HEK293T (cell line): Measurements from ENCODE around the gene LNPEP.
A peak's percentile ranks its signal among the peaks of the same experiment; 100 is the strongest.

Source experiments
- CTCF ChIA-PET: fragments of 350-600 bp; formaldehyde crosslinking; extraction: SDS; loops from one replicate; lab custom pipeline; 2021; ENCODE audit warnings: antibody characterized with exemption, inconsistent platforms; lab: Yijun Ruan, JAX
- POLR2A ChIA-PET: fragments of 350-600 bp; formaldehyde crosslinking; extraction: SDS; loops from one replicate; lab custom pipeline; 2020; ENCODE audit warnings: antibody characterized with exemption, inconsistent platforms; lab: Yijun Ruan, JAX
- DNase-seq: peaks from one replicate; pipeline ENCODE4 v3.0.0; 2012; ENCODE audit warnings: mixed read lengths; ENCODE audit errors: extremely low spot score
- ARNT ChIP-seq: fragments of 450-650 bp; IDR thresholded peaks from 2 replicates; pipeline ENCODE4 v1.6.1; 2017; ENCODE audit warnings: mild to moderate bottlenecking
- BHLHE40 ChIP-seq: fragments of 450-650 bp; IDR thresholded peaks from 2 replicates; pipeline ENCODE4 v1.6.1; 2016; ENCODE audit warnings: mild to moderate bottlenecking, moderate library complexity, borderline replicate concordance
- CTBP1 ChIP-seq: fragments of 450-650 bp; IDR thresholded peaks from 2 replicates; pipeline ENCODE4 v1.6.1; 2016; ENCODE audit warnings: borderline replicate concordance
- ELF4 ChIP-seq: fragments of 450-650 bp; IDR thresholded peaks from 2 replicates; pipeline ENCODE4 v1.6.1; 2017; ENCODE audit warnings: antibody characterized with exemption
- FOXA1 ChIP-seq: fragments of 450-650 bp; IDR thresholded peaks from 2 replicates; pipeline ENCODE4 v1.6.1; 2016; ENCODE audit warnings: mild to moderate bottlenecking
- FOXK2 ChIP-seq: fragments of 450-650 bp; IDR thresholded peaks from 2 replicates; pipeline ENCODE4 v1.6.1; 2016; ENCODE audit warnings: mild to moderate bottlenecking
- FOXM1 ChIP-seq: fragments of 450-650 bp; IDR thresholded peaks from 2 replicates; pipeline ENCODE4 v1.6.1; 2017; ENCODE audit warnings: mild to moderate bottlenecking, borderline replicate concordance
- HDGF ChIP-seq: fragments of 450-650 bp; IDR thresholded peaks from 2 replicates; pipeline ENCODE4 v1.6.1; 2017; ENCODE audit warnings: antibody characterized with exemption, borderline replicate concordance
- L3MBTL2 ChIP-seq: fragments of 450-650 bp; conservative IDR thresholded peaks from 2 replicates; pipeline ENCODE4 v1.6.1; 2016; ENCODE audit warnings: mild to moderate bottlenecking
- LEF1 ChIP-seq: fragments of 450-650 bp; IDR thresholded peaks from 2 replicates; pipeline ENCODE4 v1.6.1; 2017; ENCODE audit warnings: mild to moderate bottlenecking, borderline replicate concordance
- NFRKB ChIP-seq: fragments of 450-650 bp; IDR thresholded peaks from 2 replicates; pipeline ENCODE4 v1.6.1; 2016; ENCODE audit warnings: mild to moderate bottlenecking, moderate library complexity
- PKNOX1 ChIP-seq: fragments of 450-650 bp; IDR thresholded peaks from 2 replicates; pipeline ENCODE4 v1.6.1; 2016
- SP1 ChIP-seq: fragments of 450-650 bp; IDR thresholded peaks from 2 replicates; pipeline ENCODE4 v1.6.1; 2017
- SUZ12 ChIP-seq: fragments of 450-650 bp; IDR thresholded peaks from 2 replicates; pipeline ENCODE4 v1.6.1; 2016; ENCODE audit warnings: mild to moderate bottlenecking
- TARDBP ChIP-seq: fragments of 450-650 bp; IDR thresholded peaks from 2 replicates; pipeline ENCODE4 v1.6.1; 2016
- ZNF384 ChIP-seq: fragments of 450-650 bp; IDR thresholded peaks from 2 replicates; pipeline ENCODE4 v1.6.1; 2016

LNPEP gene

GRCh38 chr5:96962540-96962991 is 26.7 kb downstream of the LNPEP start:
- POLR2A ChIA-PET, result no interaction called here
- TF ChIP-seq LEF1, result no peak
- TF ChIP-seq FOXK2, result no peak
- TF ChIP-seq ELF4, result no peak
- no peak for TF ChIP-seq HDGF
- TF ChIP-seq ZNF384, result no peak
- TF ChIP-seq L3MBTL2, result no peak
- TF ChIP-seq SUZ12, result no peak
- TF ChIP-seq NFRKB, result no peak
- no peak for TF ChIP-seq FOXA1
- no peak for TF ChIP-seq SP1
- TF ChIP-seq BHLHE40, result no peak
- no peak for TF ChIP-seq PKNOX1
- TF ChIP-seq TARDBP, result no peak
- TF ChIP-seq CTBP1, result no peak
- DNase-seq, result no peak
- CTCF ChIA-PET, result interaction anchor here (1.2 kb wide), 1 partner anchor 94 kb away, joined by 3 read pairs; no protein-coding TSS in a partner anchor

GRCh38 chr5:96963267-96963666 is 27.4 kb downstream of the LNPEP start:
- POLR2A ChIA-PET, result no interaction called here
- TF ChIP-seq SP1, result no peak
- CTCF ChIA-PET, result interaction anchor here (0.6 to 1.2 kb wide), 3 partner anchors 13 to 107 kb away, joined by 3 to 4 read pairs (median 4); no protein-coding TSS in a partner anchor

GRCh38 chr5:96966801-96967200 is 30.9 kb downstream of the LNPEP start:
- TF ChIP-seq FOXK2 (no peak), SUZ12 (no peak), CTBP1 (no peak), TARDBP (no peak), HDGF (no peak), LEF1 (no peak), ZNF384 (no peak), BHLHE40 (no peak), ELF4 (no peak)
- POLR2A ChIA-PET, result no interaction called here
- CTCF ChIA-PET, result interaction anchor here (0.7 kb wide), 1 partner anchor 30 kb away, joined by 3 read pairs; no protein-coding TSS in a partner anchor
- DNase-seq, result no peak

More at GRCh38 chr5:96963267-96963666, 27.4 kb downstream of the LNPEP start:
- DNase-seq, result peak; percentile 43

- ChIA-PET POLR2A (no interaction called here), CTCF (no interaction called here)
- TF ChIP-seq L3MBTL2 (no peak), ELF4 (no peak)
- DNase-seq, result no peak
These were observed 31.5 kb downstream of the LNPEP start for GRCh38 chr5:96967400-96967799.

- ChIA-PET POLR2A (no interaction called here), CTCF (no interaction called here)
- TF ChIP-seq NFRKB (no peak), CTBP1 (no peak), FOXK2 (no peak), SUZ12 (no peak), ZNF384 (no peak), ARNT (no peak), L3MBTL2 (no peak), ELF4 (no peak), PKNOX1 (no peak), TARDBP (no peak), FOXM1 (no peak), BHLHE40 (no peak), FOXA1 (no peak), HDGF (no peak), SP1 (no peak)
- no peak for DNase-seq
These were observed 32.2 kb downstream of the LNPEP start for GRCh38 chr5:96968074-96968473.

- ChIA-PET POLR2A (no interaction called here), CTCF (interaction anchor here (0.9 kb wide), 1 partner anchor 25 kb away, joined by 3 read pairs; no protein-coding TSS in a partner anchor)
- no peak for TF ChIP-seq LEF1
- no peak for TF ChIP-seq FOXK2
- TF ChIP-seq SP1, result no peak
- TF ChIP-seq L3MBTL2, result no peak
- no peak for TF ChIP-seq ZNF384
- no peak for TF ChIP-seq ARNT
- no peak for TF ChIP-seq NFRKB
- no peak for TF ChIP-seq FOXA1
- no peak for TF ChIP-seq HDGF
- TF ChIP-seq PKNOX1, result no peak
- TF ChIP-seq ELF4, result no peak
- DNase-seq, result peak; percentile 28
These were observed 32.7 kb downstream of the LNPEP start for GRCh38 chr5:96968614-96969013.

- no peak for DNase-seq
- POLR2A ChIA-PET, result no interaction called here
- CTCF ChIA-PET, result interaction anchor here (0.9 kb wide), 1 partner anchor 26 kb away, joined by 3 read pairs; no protein-coding TSS in a partner anchor
These were observed 33.5 kb downstream of the LNPEP start for GRCh38 chr5:96969366-96969765.

More at GRCh38 chr5:96969366-96969765, 33.5 kb downstream of the LNPEP start:
- no peak for TF ChIP-seq HDGF
- TF ChIP-seq PKNOX1, result no peak
- no peak for TF ChIP-seq ZNF384
- no peak for TF ChIP-seq NFRKB
- no peak for TF ChIP-seq L3MBTL2
- TF ChIP-seq SP1, result no peak
- no peak for TF ChIP-seq FOXK2
- TF ChIP-seq LEF1, result no peak
- TF ChIP-seq FOXA1, result no peak
- no peak for TF ChIP-seq SUZ12
- no peak for TF ChIP-seq FOXM1
- TF ChIP-seq TARDBP, result no peak
